Neural cell (in vitro differentiated cells): Measurements from ENCODE around the gene PPM1B. TPM values are rescaled to one million over a fixed set of nuclear protein-coding genes. Genes with fewer than 3 reads are reported as not detected.
A peak's percentile ranks its signal among the peaks of the same experiment; 100 is the strongest.

Experiments
- H2AFZ ChIP-seq: fragments of 200-600, 300-800 bp; sonication (generic), shearing (Covaris generic); 2 replicates; pipeline ENCODE4 v1.6.0; 2014; ENCODE audit warnings: low read depth, mild to moderate bottlenecking, antibody characterized with exemption, low read length, moderate library complexity
- H3F3A ChIP-seq: fragments of 200-600 bp; shearing (Covaris generic); 2 replicates; pipeline ENCODE4 v1.6.1; 2016; ENCODE audit warnings: mild to moderate bottlenecking, moderate library complexity, mixed read lengths, antibody characterized with exemption, low read length; ENCODE audit not compliant: insufficient read depth, poor library complexity, severe bottlenecking
- H3K27ac ChIP-seq: fragments of 200-600, 300-800 bp; sonication (generic), shearing (Covaris generic); 2 replicates; pipeline ENCODE4 v1.5.1; 2014; ENCODE audit warnings: mild to moderate bottlenecking, low read length, moderate library complexity
- H3K27me3 ChIP-seq: fragments of 300-800, 200-600 bp; sonication (generic), shearing (Covaris generic); 2 replicates; pipeline ENCODE4 v1.6.0; 2014; ENCODE audit warnings: mild to moderate bottlenecking, low read depth, low read length, moderate library complexity; ENCODE audit not compliant: insufficient read depth
- H3K36me3 ChIP-seq: fragments of 300-800, 200-600 bp; sonication (generic), shearing (Covaris generic); 2 replicates; pipeline ENCODE4 v1.5.1; 2014; ENCODE audit warnings: mild to moderate bottlenecking, antibody characterized with exemption, low read length, moderate library complexity; ENCODE audit not compliant: insufficient read depth
- H3K4me2 ChIP-seq: fragments of 300-800, 200-600 bp; sonication (generic), shearing (Covaris generic); 2 replicates; pipeline ENCODE4 v1.6.0; 2014; ENCODE audit warnings: mild to moderate bottlenecking, low read length
- H3K4me3 ChIP-seq: fragments of 300-800, 200-600 bp; sonication (generic), shearing (Covaris generic); 2 replicates; pipeline ENCODE4 v1.5.1; 2014; ENCODE audit warnings: mild to moderate bottlenecking, low read length, moderate library complexity
- H3K79me2 ChIP-seq: fragments of 200-600 bp; shearing (Covaris generic); replicated peaks from 2 replicates; pipeline ENCODE4 v1.6.0; 2014; ENCODE audit warnings: mild to moderate bottlenecking, low read length, moderate library complexity; ENCODE audit not compliant: insufficient read depth
- H3K9ac ChIP-seq: fragments of 300-800, 200-600 bp; sonication (generic), shearing (Covaris generic); 2 replicates; pipeline ENCODE4 v1.6.1; 2016; ENCODE audit warnings: mild to moderate bottlenecking, low read length, mixed read lengths
- H3K9me2 ChIP-seq: fragments of 200-600 bp; shearing (Covaris generic); 2 replicates; pipeline ENCODE4 v1.6.1; 2016; ENCODE audit warnings: mild to moderate bottlenecking, low read length, mixed read lengths; ENCODE audit not compliant: insufficient read depth
- H3K9me3 ChIP-seq: fragments of 200-600, 300-800 bp; sonication (generic), shearing (Covaris generic); 2 replicates; pipeline ENCODE4 v1.6.1; 2016; ENCODE audit warnings: mild to moderate bottlenecking, mixed run types, low read length, moderate library complexity, mixed read lengths
- H4K20me1 ChIP-seq: fragments of 200-600 bp; shearing (Covaris generic); 2 replicates; pipeline ENCODE4 v1.6.1; 2016; ENCODE audit warnings: mild to moderate bottlenecking, mixed run types; ENCODE audit not compliant: insufficient read depth
- CTCF ChIP-seq: fragments of 450-650 bp; IDR thresholded peaks from 2 replicates; pipeline ENCODE4 v1.5.1; 2014; ENCODE audit warnings: antibody characterized with exemption, mild to moderate bottlenecking, moderate library complexity; ENCODE audit not compliant: poor library complexity, severe bottlenecking
- EP300 ChIP-seq: fragments of 450-650 bp; conservative IDR thresholded peaks from 2 replicates; pipeline ENCODE4 v1.6.1; 2014; ENCODE audit warnings: antibody characterized with exemption, mild to moderate bottlenecking, moderate library complexity; ENCODE audit not compliant: poor library complexity, severe bottlenecking
- EZH2 ChIP-seq: fragments of 200-600, 300-800 bp; shearing (Covaris generic), sonication (generic); IDR thresholded peaks from 2 replicates; pipeline ENCODE4 v1.6.1; 2014; ENCODE audit warnings: antibody characterized with exemption, low read length, borderline replicate concordance, mild to moderate bottlenecking; ENCODE audit not compliant: insufficient read depth, poor library complexity, severe bottlenecking
- MXI1 ChIP-seq: fragments of 450-650 bp; conservative IDR thresholded peaks from 2 replicates; pipeline ENCODE4 v1.6.1; 2014; ENCODE audit warnings: antibody characterized with exemption, mild to moderate bottlenecking; ENCODE audit not compliant: poor library complexity, severe bottlenecking
- POLR2AphosphoS5 ChIP-seq: IDR thresholded peaks from 2 replicates; pipeline ENCODE4 v1.6.1; 2012
- RAD21 ChIP-seq: fragments of 450-650 bp; conservative IDR thresholded peaks from 2 replicates; pipeline ENCODE4 v1.6.1; 2014; ENCODE audit warnings: antibody characterized with exemption, mild to moderate bottlenecking, moderate library complexity
- REST ChIP-seq: IDR thresholded peaks from 2 replicates; pipeline ENCODE4 v1.6.1; 2012; ENCODE audit warnings: borderline replicate concordance
- SMC3 ChIP-seq: fragments of 450-650 bp; conservative IDR thresholded peaks from 2 replicates; pipeline ENCODE4 v1.6.1; 2014; ENCODE audit warnings: antibody characterized with exemption, mild to moderate bottlenecking, moderate library complexity; ENCODE audit not compliant: poor library complexity
- TAF1 ChIP-seq: IDR thresholded peaks from 2 replicates; pipeline ENCODE4 v1.6.1; 2012; ENCODE audit warnings: low read depth
- polyA plus RNA-seq: library from polyadenylated mRNA; depleted of rRNA; stranded (reverse); fragments of >200 nt; gene quantifications from 2 replicates; pipeline ENCODE4 v1.2.3, GENCODE V29; 2014

Gene PPM1B
- polyA plus RNA-seq, 1 donor from 2014 or later: 116 TPM

GRCh38 chr2:44244135-44244871, 75.6 kb downstream of the PPM1B start:
- H3K79me2 ChIP-seq: no peaks in the 10 kb centered on the region
- H3K4me3 ChIP-seq: no peak overlapping the region
- H3K9me3 ChIP-seq: no peaks in the 10 kb centered on the region
- no peaks in the 10 kb centered on the region for H3K36me3 ChIP-seq
- no peaks in the 10 kb centered on the region for H3K27me3 ChIP-seq
- H3K4me2 ChIP-seq: peak overlapping the region; percentile 5
- H3F3A ChIP-seq: no peaks in the 10 kb centered on the region
- TF ChIP-seq RAD21 (peak; percentile 55), CTCF (peak; percentile 69), SMC3 (peak; percentile 68), MXI1 (peak; percentile 47), POLR2AphosphoS5 (no peak)
- H3K27ac ChIP-seq: no peak overlapping the region
- H3K9ac ChIP-seq: no peak overlapping the region
- H4K20me1 ChIP-seq: no peaks in the 10 kb centered on the region
- H3K9me2 ChIP-seq: no peaks in the 10 kb centered on the region
- H2AFZ ChIP-seq: no peak overlapping the region

- Histone ChIP-seq H3K9ac (no peak overlapping the region), H3K27me3 (no peaks in the 10 kb centered on the region), H3K9me3 (no peaks in the 10 kb centered on the region), H2AFZ (no peak overlapping the region), H3K36me3 (no peaks in the 10 kb centered on the region), H3K79me2 (no peaks in the 10 kb centered on the region), H3K4me3 (no peak overlapping the region), H3K4me2 (no peak overlapping the region), H3K9me2 (no peaks in the 10 kb centered on the region), H4K20me1 (no peaks in the 10 kb centered on the region), H3K27ac (no peak overlapping the region), H3F3A (no peaks in the 10 kb centered on the region)
- TF ChIP-seq MXI1 (no peak), REST (no peak), SMC3 (no peak), POLR2AphosphoS5 (no peak), EZH2 (no peak), RAD21 (no peak), CTCF (no peak), TAF1 (no peak), EP300 (no peak)
Measured at GRCh38 chr2:44245083-44245861, 76.6 kb downstream of the PPM1B start.
